ENCODE results near the gene SLCO4A1. TPM values are rescaled to one million over a fixed set of nuclear protein-coding genes. Genes with fewer than 3 reads are reported as not detected.
A peak's percentile ranks its signal among the peaks of the same experiment; 100 is the strongest.

The SLCO4A1 gene
- total RNA-seq, 4 donors from 2014 or later, result 6.7 to 22.1 (median 14.4) TPM

DNA sequence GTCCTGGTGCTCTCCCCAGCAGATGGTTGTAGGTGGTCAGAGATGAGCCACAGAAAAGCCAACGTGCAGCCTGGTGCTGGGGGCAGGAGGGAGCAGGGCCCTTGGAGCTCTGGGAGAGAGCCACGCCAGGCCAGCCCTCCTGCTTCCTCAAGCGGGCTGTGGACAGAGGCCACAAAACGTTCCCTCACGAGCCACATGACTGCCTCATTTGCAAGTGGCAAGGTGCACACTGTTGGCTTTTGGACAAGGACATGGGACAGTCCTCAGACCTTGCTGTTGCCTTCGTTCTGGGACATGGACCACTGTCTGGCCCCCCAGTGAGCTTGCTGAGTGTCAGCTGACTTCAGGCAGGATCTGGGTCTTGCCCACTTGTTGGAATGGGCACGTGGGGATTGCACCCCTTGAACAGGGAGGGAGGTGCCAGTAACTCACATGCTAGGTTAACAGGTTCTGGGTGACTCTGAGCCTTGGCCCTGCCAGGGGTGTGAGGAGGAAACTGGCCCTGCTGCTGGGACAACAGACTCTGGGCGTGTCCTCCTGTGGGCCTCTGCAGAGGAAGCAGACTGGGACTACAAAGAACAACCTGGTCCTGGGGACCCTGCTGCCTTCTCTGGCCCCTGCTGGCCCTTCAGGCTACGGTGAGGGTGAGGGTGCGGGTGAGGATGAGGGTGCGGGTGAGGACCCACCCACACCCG lies 2.6 kb downstream of the SLCO4A1 start:
- H3K27me3 ChIP-seq, result peaks cover 0 to 60% (median 2%) of the 10 kb centered on the region in 4 donors
- H3K36me3 ChIP-seq, result no peaks in the 10 kb centered on the region
- H3K9me3 ChIP-seq, result no peaks in the 10 kb centered on the region
- peak overlapping the region in 3 of 4 donors; percentile 54 to 78 (median 69) for H3K4me3 ChIP-seq
- H3K4me1 ChIP-seq, result peaks cover 62 to 82% (median 65%) of the 10 kb centered on the region in 3 donors
- TF ChIP-seq, protein P1, sequence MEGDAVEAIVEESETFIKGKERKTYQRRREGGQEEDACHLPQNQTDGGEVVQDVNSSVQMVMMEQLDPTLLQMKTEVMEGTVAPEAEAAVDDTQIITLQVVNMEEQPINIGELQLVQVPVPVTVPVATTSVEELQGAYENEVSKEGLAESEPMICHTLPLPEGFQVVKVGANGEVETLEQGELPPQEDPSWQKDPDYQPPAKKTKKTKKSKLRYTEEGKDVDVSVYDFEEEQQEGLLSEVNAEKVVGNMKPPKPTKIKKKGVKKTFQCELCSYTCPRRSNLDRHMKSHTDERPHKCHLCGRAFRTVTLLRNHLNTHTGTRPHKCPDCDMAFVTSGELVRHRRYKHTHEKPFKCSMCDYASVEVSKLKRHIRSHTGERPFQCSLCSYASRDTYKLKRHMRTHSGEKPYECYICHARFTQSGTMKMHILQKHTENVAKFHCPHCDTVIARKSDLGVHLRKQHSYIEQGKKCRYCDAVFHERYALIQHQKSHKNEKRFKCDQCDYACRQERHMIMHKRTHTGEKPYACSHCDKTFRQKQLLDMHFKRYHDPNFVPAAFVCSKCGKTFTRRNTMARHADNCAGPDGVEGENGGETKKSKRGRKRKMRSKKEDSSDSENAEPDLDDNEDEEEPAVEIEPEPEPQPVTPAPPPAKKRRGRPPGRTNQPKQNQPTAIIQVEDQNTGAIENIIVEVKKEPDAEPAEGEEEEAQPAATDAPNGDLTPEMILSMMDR (IDR thresholded peaks at IDR 0.05), result no peak
- no peak for TF ChIP-seq POLR2A (IDR thresholded peaks at IDR 0.05)
- no peak for DNase-seq
- H3K27ac ChIP-seq, result peak overlapping the region; percentile 76 to 93 (median 86)
- 80 to 87% methylated on average over 3 to 6 of the region's 12 CpGs for WGBS, 2 donors
- intact Hi-C loops (cut with DNase I), result no loop called here

DNA sequence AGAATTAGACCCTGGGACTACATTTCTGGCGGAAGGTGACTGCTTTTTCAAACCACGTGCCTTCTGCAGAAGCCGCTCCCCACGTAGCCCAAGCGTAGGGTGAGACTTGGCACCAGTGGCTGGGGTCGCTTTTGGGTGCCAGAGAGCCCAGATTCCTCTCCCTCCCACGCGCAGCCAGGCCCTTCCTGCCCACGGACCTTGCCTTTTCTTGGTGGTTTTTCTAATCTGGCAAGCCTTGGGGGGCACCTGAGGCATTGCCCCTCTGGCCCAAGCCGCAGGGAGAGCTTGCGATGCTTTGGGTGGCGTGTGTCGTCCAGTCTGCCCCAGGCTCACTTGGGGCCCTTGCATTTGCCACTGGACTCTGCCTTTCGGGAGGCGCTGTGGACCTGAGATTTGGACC lies 3.3 kb downstream of the SLCO4A1 start:
- no peak for DNase-seq
- TF ChIP-seq, protein P1 (IDR thresholded peaks at IDR 0.05), result no peak
- no peak for TF ChIP-seq POLR2A (IDR thresholded peaks at IDR 0.05)
- peaks cover 62 to 87% (median 68%) of the 10 kb centered on the region in 3 donors for H3K4me1 ChIP-seq
- 75 to 86% methylated on average over 11 of the region's 15 CpGs for WGBS, 2 donors
- H3K27me3 ChIP-seq, result peaks cover 0 to 54% (median 2%) of the 10 kb centered on the region in 4 donors
- H3K9me3 ChIP-seq, result no peaks in the 10 kb centered on the region
- intact Hi-C loops (cut with DNase I), result no loop called here
- H3K36me3 ChIP-seq, result no peaks in the 10 kb centered on the region
- H3K27ac ChIP-seq, result peak overlapping the region; percentile 76 to 93 (median 86)
- H3K4me3 ChIP-seq, result peak overlapping the region in 3 of 4 donors; percentile 18 to 69 (median 18)

DNA sequence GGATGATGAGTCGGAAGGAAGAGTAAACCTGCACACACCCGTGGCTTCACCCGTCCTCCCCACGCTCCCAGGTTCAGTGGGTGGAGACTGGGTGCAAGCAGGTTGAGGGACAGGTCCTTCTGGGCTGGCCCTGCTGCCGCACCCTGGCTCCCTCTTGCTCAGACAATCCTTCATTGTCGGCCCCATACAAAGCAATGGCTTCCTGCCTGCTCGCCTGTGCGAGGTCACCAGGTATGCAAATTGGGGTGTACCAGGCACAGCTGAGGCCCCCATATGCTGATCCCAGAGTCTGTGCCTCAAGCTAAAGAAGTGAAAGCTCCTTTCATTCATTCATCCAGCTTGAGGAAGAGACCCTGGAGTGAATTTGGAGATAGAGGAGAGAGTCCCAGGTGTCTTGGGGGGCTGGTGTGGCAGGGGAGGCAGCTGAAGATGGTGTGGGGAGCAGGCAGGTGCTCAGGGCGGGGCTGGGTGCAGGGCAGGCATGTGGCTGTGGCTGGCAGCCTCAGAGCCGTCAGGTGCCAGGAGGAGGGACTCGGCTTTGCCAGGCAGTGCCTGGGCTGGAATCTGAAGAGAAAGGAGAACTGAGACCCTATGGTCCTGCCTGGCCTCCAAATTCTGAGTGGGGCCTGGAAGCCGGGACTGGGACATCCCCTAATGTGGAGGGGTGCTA lies 4.7 kb downstream of the SLCO4A1 start:
- intact Hi-C loops (cut with DNase I), result no loop called here
- Histone ChIP-seq H3K9me3 (no peaks in the 10 kb centered on the region), H3K4me1 (peaks cover 72 to 92% (median 73%) of the 10 kb centered on the region in 3 donors), H3K27ac (peak overlapping the region; percentile 69 to 93 (median 86)), H3K36me3 (no peaks in the 10 kb centered on the region), H3K4me3 (peak overlapping the region in 1 of 4 donors; percentile 16), H3K27me3 (peaks cover 0 to 40% (median 2%) of the 10 kb centered on the region in 4 donors)
- TF ChIP-seq, protein P1 (IDR thresholded peaks at IDR 0.05), result no peak
- no peak for TF ChIP-seq POLR2A (IDR thresholded peaks at IDR 0.05)
- no peak for DNase-seq
- 45 to 46% methylated on average over 2 to 8 of the region's 12 CpGs for WGBS, 2 donors

DNA sequence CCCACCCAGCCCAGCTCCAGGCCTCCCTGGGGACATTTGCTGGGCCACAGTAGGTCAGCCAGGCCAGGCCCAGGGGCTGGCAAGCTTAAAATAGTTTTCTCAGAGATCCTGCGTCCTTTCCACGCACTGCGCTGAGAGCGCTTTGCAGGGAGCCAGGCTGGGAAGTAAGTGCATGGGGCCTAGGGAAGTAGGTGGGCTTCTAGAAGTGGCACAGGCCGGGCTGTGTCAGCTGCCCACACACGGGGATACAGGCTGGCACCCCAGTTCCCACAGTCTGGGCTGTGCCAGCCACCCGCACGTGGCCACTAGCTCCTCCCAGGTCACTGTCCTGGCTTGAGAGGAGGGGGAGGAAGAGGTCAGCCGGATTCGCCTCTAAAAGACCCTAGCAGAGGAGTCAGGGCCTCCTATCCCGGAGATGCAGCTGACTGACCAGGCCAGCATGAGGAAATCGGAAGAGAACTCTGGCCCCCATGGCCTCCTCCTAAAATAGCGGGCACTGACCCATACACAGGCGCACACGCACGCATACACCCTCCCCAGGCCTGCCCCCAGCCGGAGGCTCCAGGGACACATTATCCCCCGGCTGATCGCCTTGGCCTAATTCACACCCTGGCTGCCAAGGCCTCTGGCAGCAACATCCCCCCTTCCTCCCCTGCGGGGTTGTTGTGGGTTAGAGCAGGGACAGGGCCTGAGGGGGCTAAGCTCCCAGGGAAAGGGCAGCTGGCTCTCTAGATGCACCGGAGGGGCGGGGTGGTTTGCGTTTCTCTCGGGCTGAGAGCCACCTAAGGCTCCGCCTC lies 5.4 kb downstream of the SLCO4A1 start:
- Histone ChIP-seq H3K4me1 (peaks cover 73 to 91% (median 75%) of the 10 kb centered on the region in 3 donors), H3K9me3 (no peaks in the 10 kb centered on the region), H3K27me3 (peaks cover 0 to 33% (median 2%) of the 10 kb centered on the region in 4 donors), H3K4me3 (peak overlapping the region in 1 of 4 donors; percentile 16), H3K36me3 (no peaks in the 10 kb centered on the region), H3K27ac (peak overlapping the region; percentile 69 to 93 (median 86))
- intact Hi-C loops (cut with DNase I), result no loop called here
- DNase-seq, result no peak
- TF ChIP-seq POLR2A (IDR thresholded peaks at IDR 0.05), result no peak
- TF ChIP-seq, protein P1 (IDR thresholded peaks at IDR 0.05), result no peak
- WGBS, 2 donors, result 75 to 81% methylated on average over 9 to 11 of the region's 25 CpGs

Data from esophagus squamous epithelium (tissue), 5 donors.